Hepatocyte (in vitro differentiated cells): ENCODE results near the gene SNPH.

Source experiments
- CTCF ChIP-seq: fragments of 200-600 bp; sonication (generic); IDR thresholded peaks from 2 replicates; pipeline ENCODE4 v1.5.1; 2016; ENCODE audit warnings: antibody characterized with exemption, mild to moderate bottlenecking; ENCODE audit not compliant: poor library complexity
- EZH2 ChIP-seq: fragments of 200-600 bp; sonication (generic); IDR thresholded peaks from 2 replicates; pipeline ENCODE4 v1.6.1; 2016; ENCODE audit warnings: antibody characterized with exemption, mild to moderate bottlenecking, borderline replicate concordance
- EZH2phosphoT487 ChIP-seq: fragments of 200-600 bp; sonication (generic); IDR thresholded peaks from one replicate; pipeline ENCODE4 v1.6.1; 2018; ENCODE audit warnings: antibody characterized with exemption, mild to moderate bottlenecking, low read depth, moderate library complexity; ENCODE audit not compliant: unreplicated experiment, severe bottlenecking

- TF ChIP-seq EZH2phosphoT487 (no peak), CTCF (no peak), EZH2 (no peak)
These were observed 49.7 kb downstream of the SNPH start for GRCh38 chr20:1315804-1316203.
